ENCODE data around the gene HIBADH. TPM values are rescaled to one million over a fixed set of nuclear protein-coding genes. Genes with fewer than 3 reads are reported as not detected.
A peak's percentile ranks its signal among the peaks of the same experiment; 100 is the strongest.

Gene HIBADH
- total RNA-seq, 4 donors from 2014 or later = 42.2 to 56.4 (median 49.0) TPM

GRCh38 chr7:27607210-27607606 lies 55.5 kb downstream of the HIBADH start:
- Histone ChIP-seq H3K4me3 (no peak overlapping the region), H3K9me3 (no peaks in the 10 kb centered on the region), H3K36me3 (no peaks in the 10 kb centered on the region), H3K27ac (no peak overlapping the region), H3K4me1 (peaks cover 8 to 12% of the 10 kb centered on the region in 2 donors), H3K27me3 (no peaks in the 10 kb centered on the region)
- ATAC-seq (no peak), DNase-seq (no peak)
- TF ChIP-seq POLR2A (IDR thresholded peaks at IDR 0.05) (no peak), CTCF (IDR thresholded peaks at IDR 0.05 in 4 of 5, conservative IDR thresholded peaks at IDR 0.05 in 1 of 5) (no peak)
- in situ Hi-C loops (cut with MboI; ENCODE audit: low sequenced_read_pairs in 4 of 4) (no loop called here), intact Hi-C loops (cut with DNase I; ENCODE audit: low total_unique reads) (no loop called here)

GRCh38 chr7:27606270-27607209 lies 56.1 kb downstream of the HIBADH start:
- Histone ChIP-seq H3K4me1 (peaks cover 8 to 12% of the 10 kb centered on the region in 2 donors), H3K9me3 (no peaks in the 10 kb centered on the region), H3K36me3 (no peaks in the 10 kb centered on the region), H3K27ac (no peak overlapping the region), H3K27me3 (no peaks in the 10 kb centered on the region), H3K4me3 (no peak overlapping the region)
- intact Hi-C loops (cut with DNase I; ENCODE audit: low total_unique reads) (no loop called here), in situ Hi-C loops (cut with MboI; ENCODE audit: low sequenced_read_pairs in 4 of 4) (no loop called here)
- TF ChIP-seq POLR2A (IDR thresholded peaks at IDR 0.05) (no peak), CTCF (IDR thresholded peaks at IDR 0.05 in 4 of 5, conservative IDR thresholded peaks at IDR 0.05 in 1 of 5) (no peak)
- ATAC-seq = no peak
- DNase-seq = no peak

- H3K9me3 ChIP-seq = no peaks in the 10 kb centered on the region
- peak in 3 of 5 experiments; percentile 15 to 31 (median 26) for TF ChIP-seq CTCF (IDR thresholded peaks at IDR 0.05 in 4 of 5, conservative IDR thresholded peaks at IDR 0.05 in 1 of 5)
- TF ChIP-seq POLR2A (IDR thresholded peaks at IDR 0.05) = no peak
- in situ Hi-C loops (cut with MboI; ENCODE audit: low sequenced_read_pairs in 4 of 4) (no loop called here), intact Hi-C loops (cut with DNase I; ENCODE audit: low total_unique reads) (no loop called here)
- no peaks in the 10 kb centered on the region for H3K36me3 ChIP-seq
- peaks cover 8 to 12% of the 10 kb centered on the region in 2 donors for H3K4me1 ChIP-seq
- H3K4me3 ChIP-seq = no peak overlapping the region
- ATAC-seq = no peak
- H3K27ac ChIP-seq = no peak overlapping the region
- no peak for DNase-seq
- no peaks in the 10 kb centered on the region for H3K27me3 ChIP-seq
Measured at GRCh38 chr7:27605689-27606269, 56.9 kb downstream of the HIBADH start.

- intact Hi-C loops (cut with DNase I; ENCODE audit: low total_unique reads) (no loop called here), in situ Hi-C loops (cut with MboI; ENCODE audit: low sequenced_read_pairs in 4 of 4) (no loop called here)
- H3K27ac ChIP-seq = no peak overlapping the region
- H3K9me3 ChIP-seq = no peaks in the 10 kb centered on the region
- peaks cover 8 to 12% of the 10 kb centered on the region in 2 donors for H3K4me1 ChIP-seq
- H3K4me3 ChIP-seq = no peak overlapping the region
- no peaks in the 10 kb centered on the region for H3K36me3 ChIP-seq
- no peak for DNase-seq
- TF ChIP-seq CTCF (IDR thresholded peaks at IDR 0.05 in 4 of 5, conservative IDR thresholded peaks at IDR 0.05 in 1 of 5) (no peak), POLR2A (IDR thresholded peaks at IDR 0.05) (no peak)
- H3K27me3 ChIP-seq = no peaks in the 10 kb centered on the region
- no peak for ATAC-seq
Measured at GRCh38 chr7:27605283-27605682, 57.4 kb downstream of the HIBADH start.

Measured in gastrocnemius medialis (tissue), 4 donors.